A549 (cell line): Measurements from ENCODE around the gene ORM2. TPM values are rescaled to one million over a fixed set of nuclear protein-coding genes. Genes with fewer than 3 reads are reported as not detected.
A peak's percentile ranks its signal among the peaks of the same experiment; 100 is the strongest.

ENCODE experiments used
- ATAC-seq, 2 experiments: fragments of 200-7000 bp in 1 of 2; fragments of >200 bp in 1 of 2; cut with Nextera tagmentation in 1 of 2; cut with Tn5 transposase in 1 of 2; 3 replicates each; pipeline versions ENCODE4 v1.8.0 to v1.9.1; 2018 to 2020; ENCODE audit warnings: mild to moderate bottlenecking in 1 of 2, moderate library complexity in 1 of 2
- CTCF ChIA-PET: fragments of 300-600 bp; sonication (Branson Sonifier 250); formaldehyde crosslinking; extraction: SDS; loops from one replicate; lab custom pipeline; 2021; ENCODE audit warnings: antibody characterized with exemption, inconsistent platforms; lab: Yijun Ruan, JAX
- POLR2A ChIA-PET: fragments of 350-600 bp; formaldehyde crosslinking; extraction: SDS; loops from one replicate; lab custom pipeline; 2021; ENCODE audit warnings: antibody characterized with exemption, inconsistent platforms; lab: Yijun Ruan, JAX
- DNase-seq, 2 experiments: peaks; one replicate each; pipeline versions ENCODE4 v3.0.0 to v3.0.0-alpha.2; 2011 to 2016; ENCODE audit warnings: low read depth in 1 of 2, low spot score in 1 of 2
- FAIRE-seq: peaks from 2 replicates; lab custom pipeline; 2011; peaks lifted over from hg19 to GRCh38; lab: Jason Lieb, UNC
- H3K27ac ChIP-seq, 2 experiments: fragments of >200 bp; sonication (Bioruptor Twin); formaldehyde crosslinking; 3 replicates each; pipeline ENCODE4 v1.5.1; 2016 to 2017
- H3K4me1 ChIP-seq: fragments of >200 bp; sonication (Bioruptor Twin); formaldehyde crosslinking; 3 replicates; pipeline ENCODE4 v1.6.1; 2016
- H3K4me2 ChIP-seq: fragments of >200 bp; sonication (Bioruptor Twin); formaldehyde crosslinking; 3 replicates; pipeline ENCODE4 v1.6.1; 2016
- H3K4me3 ChIP-seq: fragments of >200 bp; sonication (Bioruptor Twin); formaldehyde crosslinking; 3 replicates; pipeline ENCODE4 v1.5.1; 2016
- H3K9me3 ChIP-seq: fragments of >200 bp; sonication (Bioruptor Twin); formaldehyde crosslinking; 3 replicates; pipeline ENCODE4 v1.6.1; 2016
- BHLHE40 ChIP-seq: IDR thresholded peaks from 2 replicates; pipeline ENCODE4 v1.6.1; 2012; ENCODE audit warnings: low read depth, low read length, inconsistent platforms
- CEBPB ChIP-seq, 2 experiments: fragments of >200 bp in 1 of 2; sonication (Bioruptor Twin) in 1 of 2; formaldehyde crosslinking in 1 of 2; IDR thresholded peaks; 2 replicates each; pipeline ENCODE4 v1.6.1; 2012 to 2016
- EHMT2 ChIP-seq: fragments of 200-600 bp; sonication (generic); IDR thresholded peaks from 2 replicates; pipeline ENCODE4 v1.6.1; 2016; ENCODE audit warnings: antibody characterized with exemption, low read depth, mild to moderate bottlenecking, moderate library complexity
- FOXS1 ChIP-seq: fragments of 250-450 bp; sonication (Bioruptor Pico); IDR thresholded peaks from 2 replicates; pipeline ENCODE4 v1.5.0; 2020; ENCODE audit warnings: mild to moderate bottlenecking, moderate library complexity
- GATA3 ChIP-seq: IDR thresholded peaks from 2 replicates; pipeline ENCODE4 v1.6.1; 2012; ENCODE audit warnings: borderline replicate concordance
- HDAC2 ChIP-seq: fragments of 200-600 bp; sonication (generic); IDR thresholded peaks from 2 replicates; pipeline ENCODE4 v1.6.1; 2016
- HES2 ChIP-seq: fragments of >200 bp; sonication (Bioruptor Twin); formaldehyde crosslinking; IDR thresholded peaks from 2 replicates; pipeline ENCODE4 v1.6.1; 2016
- HEYL ChIP-seq: fragments of 250-450 bp; sonication (Bioruptor Pico); IDR thresholded peaks from 2 replicates; pipeline ENCODE4 v1.8.0; 2021; ENCODE audit warnings: mild to moderate bottlenecking, moderate library complexity
- HMGXB4 ChIP-seq: fragments of 250-450 bp; sonication (Bioruptor Pico); IDR thresholded peaks from 2 replicates; pipeline ENCODE4 v1.5.0; 2021; ENCODE audit warnings: mild to moderate bottlenecking, moderate library complexity, borderline replicate concordance
- HOXB13 ChIP-seq: fragments of 250-450 bp; sonication (Bioruptor Pico); IDR thresholded peaks from 2 replicates; pipeline ENCODE4 v1.5.0; 2020; ENCODE audit warnings: low read depth, mild to moderate bottlenecking, moderate library complexity
- JUN ChIP-seq, 2 experiments: fragments of >200 bp; sonication (Bioruptor Twin); formaldehyde crosslinking; IDR thresholded peaks; 2 replicates in 1 of 2; 3 replicates in 1 of 2; pipeline ENCODE4 v1.6.1; 2016 to 2017
- JUNB ChIP-seq: fragments of >200 bp; sonication (Bioruptor Twin); formaldehyde crosslinking; IDR thresholded peaks from 2 replicates; pipeline ENCODE4 v1.6.1; 2016
- MAFK ChIP-seq: fragments of 450-650 bp; IDR thresholded peaks from 2 replicates; pipeline ENCODE4 v1.6.1; 2014; ENCODE audit not compliant: partially characterized antibody
- MYC ChIP-seq: IDR thresholded peaks from 2 replicates; pipeline ENCODE4 v1.6.1; 2012; ENCODE audit warnings: mild to moderate bottlenecking, inconsistent platforms, low read length, improper control_type of control experiment, borderline replicate concordance
- NFE2L2 ChIP-seq: fragments of 150-350 bp; conservative IDR thresholded peaks from 2 replicates; pipeline ENCODE4 v1.6.1; 2014; ENCODE audit warnings: low read length
- RAD21 ChIP-seq, 2 experiments: fragments of >200 bp in 1 of 2; sonication (Bioruptor Twin) in 1 of 2; formaldehyde crosslinking in 1 of 2; IDR thresholded peaks in 1 of 2; conservative IDR thresholded peaks in 1 of 2; 2 replicates in 1 of 2; 3 replicates in 1 of 2; pipeline ENCODE4 v1.6.1; 2012 to 2018; ENCODE audit warnings: inconsistent platforms in 1 of 2
- RARB ChIP-seq: fragments of 250-450 bp; sonication (Bioruptor Pico); IDR thresholded peaks from 2 replicates; pipeline ENCODE4 v1.8.0; 2021; ENCODE audit warnings: mild to moderate bottlenecking, moderate library complexity
- REST ChIP-seq: fragments of 200-600 bp; sonication (generic); IDR thresholded peaks from 2 replicates; pipeline ENCODE4 v1.6.1; 2016; ENCODE audit warnings: antibody characterized with exemption, mild to moderate bottlenecking, moderate library complexity
- ZSCAN20 ChIP-seq: fragments of 250-450 bp; sonication (Bioruptor Pico); IDR thresholded peaks from 2 replicates; pipeline ENCODE4 v1.8.0; 2022; ENCODE audit warnings: mild to moderate bottlenecking, moderate library complexity
- WGBS: methylation state at CpG from one replicate; pipeline ENCODE4 v1.1.6; 2017; ENCODE audit errors: missing lambda C conversion rate; 5-methylcytosine and 5-hydroxymethylcytosine counted together
- polyA plus RNA-seq, 4 experiments: library from polyadenylated mRNA; depleted of rRNA in 3 of 4; stranded (reverse); fragments of >200 nt; fragmentation: RNase III in 1 of 4; extraction: RNeasy Plus Mini Kit Qiagen cat#74134 plus additional on column Dnase treatment in 1 of 4; gene quantifications; 2 replicates in 3 of 4; 3 replicates in 1 of 4; pipeline ENCODE4 v1.2.3, GENCODE V29; 2011 to 2017
- TF ChIP-seq, protein P1 (sequence below): IDR thresholded peaks from 2 replicates; pipeline ENCODE4 v1.6.1; 2012

The ORM2 gene
- polyA plus RNA-seq, 2 of the 4 experiments (the other 2 are of a cell fraction), result 0.10 TPM; not detected in 1

GRCh38 chr9:114311571-114312512, 17.8 kb upstream of the ORM2 start:
- POLR2A ChIA-PET, result no interaction called here
- peak; percentile 63 for TF ChIP-seq MAFK
- TF ChIP-seq JUNB, result no peak
- no peak for TF ChIP-seq RAD21 (conservative IDR thresholded peaks at IDR 0.05 in 1 of 2, IDR thresholded peaks at IDR 0.05 in 1 of 2)
- TF ChIP-seq, all 56 proteins: peak for 1
- WGBS, result 95% methylated on average over 28 of the region's 28 CpGs

DNA sequence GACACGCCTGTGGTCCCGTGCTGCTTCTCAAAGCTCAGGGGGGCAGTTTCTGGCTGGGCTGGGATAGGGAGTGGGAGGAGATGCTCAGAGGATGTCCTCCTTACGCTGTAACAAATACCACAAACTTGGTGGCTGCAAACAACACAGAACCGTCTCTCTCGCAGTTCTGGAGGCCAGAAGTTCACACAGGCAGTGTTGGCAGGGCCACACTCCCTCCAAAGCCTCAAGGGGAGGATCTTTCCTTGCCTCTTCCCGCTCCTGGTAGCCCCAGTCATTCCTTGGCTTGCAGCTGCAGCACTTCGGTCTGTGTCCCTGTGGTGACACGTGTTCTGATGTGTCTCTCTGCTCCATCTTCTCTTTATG, 17.2 kb upstream of the ORM2 start:
- no peak overlapping the region for H3K4me2 ChIP-seq
- no peak overlapping the region for H3K4me3 ChIP-seq
- no peak for ATAC-seq
- TF ChIP-seq MYC, result no peak
- TF ChIP-seq RARB (CRISPR knock-in tag), result no peak
- TF ChIP-seq FOXS1, result no peak
- TF ChIP-seq, all 56 proteins: peak for 0
- no peak overlapping the region for H3K27ac ChIP-seq
- no peaks in the 10 kb centered on the region; the same call in 2 of the 3 replicates for H3K4me1 ChIP-seq
- POLR2A ChIA-PET, result no interaction called here
- FAIRE-seq (no peak), DNase-seq (no peak)
- WGBS, result 88% methylated on average over 8 of the region's 8 CpGs
- H3K9me3 ChIP-seq, result no peaks in the 10 kb centered on the region
- CTCF ChIA-PET, result interaction anchor here (0.5 kb wide), 1 partner anchor 1620 kb away, joined by 3 read pairs; no protein-coding TSS in a partner anchor

More at GRCh38 chr9:114311571-114312512, 17.8 kb upstream of the ORM2 start:
- DNase-seq (no peak), FAIRE-seq (no peak), ATAC-seq (no peak)
- no peak overlapping the region for H3K27ac ChIP-seq
- no peak overlapping the region for H3K4me2 ChIP-seq
- H3K4me1 ChIP-seq, result no peaks in the 10 kb centered on the region
- no peaks in the 10 kb centered on the region for H3K9me3 ChIP-seq
- no peak overlapping the region for H3K4me3 ChIP-seq
- CTCF ChIA-PET, result interaction anchor here (2.3 kb wide), 1 partner anchor 230 kb away, joined by 10 read pairs; no protein-coding TSS in a partner anchor

GRCh38 chr9:114313186-114313585, 16.5 kb upstream of the ORM2 start:
- Histone ChIP-seq H3K27ac (no peak overlapping the region), H3K9me3 (no peaks in the 10 kb centered on the region)
- no peak for DNase-seq
- no peak for TF ChIP-seq HES2
- no peak for TF ChIP-seq HEYL
- TF ChIP-seq JUN (IDR thresholded peaks at IDR 0.05), result no peak
- TF ChIP-seq HDAC2, result no peak
- TF ChIP-seq, protein P1, sequence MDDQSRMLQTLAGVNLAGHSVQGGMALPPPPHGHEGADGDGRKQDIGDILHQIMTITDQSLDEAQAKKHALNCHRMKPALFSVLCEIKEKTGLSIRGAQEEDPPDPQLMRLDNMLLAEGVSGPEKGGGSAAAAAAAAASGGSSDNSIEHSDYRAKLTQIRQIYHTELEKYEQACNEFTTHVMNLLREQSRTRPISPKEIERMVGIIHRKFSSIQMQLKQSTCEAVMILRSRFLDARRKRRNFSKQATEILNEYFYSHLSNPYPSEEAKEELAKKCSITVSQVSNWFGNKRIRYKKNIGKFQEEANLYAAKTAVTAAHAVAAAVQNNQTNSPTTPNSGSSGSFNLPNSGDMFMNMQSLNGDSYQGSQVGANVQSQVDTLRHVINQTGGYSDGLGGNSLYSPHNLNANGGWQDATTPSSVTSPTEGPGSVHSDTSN, result no peak
- no peak for TF ChIP-seq HOXB13 (CRISPR knock-in tag)
- TF ChIP-seq NFE2L2, result no peak
- no peak for TF ChIP-seq HMGXB4 (CRISPR knock-in tag)
- no peak for TF ChIP-seq GATA3
- no peak for TF ChIP-seq EHMT2
- TF ChIP-seq ZSCAN20 (CRISPR knock-in tag), result no peak
- TF ChIP-seq CEBPB (IDR thresholded peaks at IDR 0.05), result no peak
- no peak for TF ChIP-seq REST
- no peak for TF ChIP-seq BHLHE40
- TF ChIP-seq, all 56 proteins: peak for 0
- no peak overlapping the region for H3K4me2 ChIP-seq
- ChIA-PET POLR2A (no interaction called here), CTCF (interaction anchor here (1.1 to 3.0 kb wide), 7 partner anchors 9 to 631 kb away, joined by 4 to 17 read pairs (median 5); no protein-coding TSS in a partner anchor)
- no peak overlapping the region for H3K4me3 ChIP-seq
- no peak for FAIRE-seq
- 86% methylated on average over 8 of the region's 8 CpGs for WGBS
- H3K4me1 ChIP-seq, result peaks cover 7% of the 10 kb centered on the region; the same call in 2 of the 3 replicates
- ATAC-seq, result no peak
